IPS-NIHi7 (cell line): ENCODE data around the gene LZIC.

Source experiments
- DNase-seq: peaks from one replicate; pipeline ENCODE4 v3.0.0; 2012; ENCODE audit warnings: mixed read lengths; ENCODE audit errors: extremely low spot score

LZIC gene

DNA sequence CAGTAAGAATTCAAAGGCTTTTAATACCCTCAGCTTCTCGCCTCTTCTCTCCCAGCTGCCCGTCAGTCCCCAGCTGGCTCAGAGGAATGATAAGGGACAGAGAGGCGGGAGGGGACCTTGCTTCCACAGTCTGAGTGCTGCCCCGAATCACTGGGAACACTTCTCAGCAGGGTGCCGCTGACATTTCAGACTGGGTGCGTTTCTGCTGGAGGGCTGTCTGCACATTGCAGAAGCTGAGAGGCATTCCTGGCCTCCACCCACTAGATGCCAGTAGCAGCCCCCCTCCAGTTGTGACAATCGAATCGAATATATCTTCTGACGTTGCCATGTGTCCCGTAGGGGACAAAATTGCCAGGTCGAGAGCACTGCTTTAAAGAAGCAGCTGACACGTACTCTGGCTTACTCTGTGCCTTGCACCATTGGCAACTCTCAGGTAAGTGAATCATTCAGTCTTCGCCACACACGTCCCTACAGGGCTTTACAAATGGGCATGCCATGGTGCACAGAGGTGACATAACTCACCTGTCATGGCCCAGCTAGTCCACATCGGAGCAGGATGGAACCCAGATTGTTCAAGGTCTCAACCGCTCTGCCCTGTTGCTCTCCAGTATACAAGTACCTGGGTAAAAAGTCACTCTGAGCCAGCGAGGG, 57.0 kb downstream of the LZIC start:
- no peak for DNase-seq

DNA sequence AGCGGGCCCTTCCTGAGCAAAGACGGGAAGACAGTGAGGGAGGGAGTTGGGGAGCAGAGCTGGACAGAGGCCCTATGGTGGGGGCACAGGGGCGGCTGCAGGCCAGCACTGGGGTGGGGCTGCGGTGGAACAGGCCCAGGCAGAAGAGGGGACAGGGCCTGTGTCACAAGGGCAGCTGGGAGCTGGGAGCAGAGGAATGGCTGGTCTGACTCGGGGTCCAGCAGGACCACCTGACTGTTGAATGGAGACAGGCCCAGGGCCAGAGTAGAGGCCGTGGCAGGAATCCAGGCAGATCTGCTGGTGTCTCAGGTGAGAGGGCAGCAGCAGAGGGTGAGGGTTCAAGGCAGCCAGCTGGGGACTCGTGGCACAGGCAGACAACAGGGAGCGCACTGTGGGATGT, 58.4 kb downstream of the LZIC start:
- DNase-seq = no peak

DNA sequence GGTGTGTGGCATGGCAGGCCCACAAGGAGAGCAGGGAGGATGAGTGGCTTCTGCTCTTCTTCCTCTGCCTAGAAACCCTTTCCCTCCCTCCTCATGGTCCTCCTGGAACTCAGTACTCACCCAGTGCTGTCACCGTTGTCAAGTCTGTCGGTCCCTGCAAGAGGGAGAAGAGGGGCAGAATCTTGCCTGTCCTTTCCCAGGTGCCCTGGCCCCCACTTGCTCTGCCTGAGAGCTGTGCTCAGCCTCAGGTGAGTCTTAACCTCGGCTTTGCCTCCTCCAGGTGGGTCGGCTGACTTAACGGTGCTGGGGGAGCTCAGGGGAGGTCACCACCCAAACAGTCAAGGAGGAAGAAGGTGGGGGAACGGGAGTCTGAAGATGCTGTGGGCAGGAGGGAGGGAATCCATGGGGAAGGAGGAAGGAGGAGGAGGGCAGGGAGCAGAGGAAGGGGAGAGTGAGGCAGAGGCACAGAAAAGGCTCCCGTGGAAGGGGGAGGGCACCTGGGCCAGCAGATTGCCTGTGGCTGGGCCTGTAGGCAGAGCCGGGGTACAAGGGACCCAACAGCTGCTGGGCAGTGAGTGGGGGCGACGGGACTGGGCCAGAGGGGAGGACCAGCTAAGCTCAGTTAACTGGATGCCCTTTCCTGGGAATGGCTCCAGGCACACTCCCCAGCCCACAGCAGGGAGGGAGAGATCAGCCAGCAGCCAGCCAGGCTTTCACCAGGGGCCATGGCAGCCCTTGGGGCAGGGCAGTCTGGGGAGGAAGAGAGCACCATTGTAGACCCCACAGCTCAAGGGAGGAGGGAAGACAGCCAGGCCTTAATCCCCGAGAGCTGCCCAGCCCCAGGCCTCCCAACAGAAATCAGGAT, 59.4 kb downstream of the LZIC start:
- DNase-seq = no peak

DNA sequence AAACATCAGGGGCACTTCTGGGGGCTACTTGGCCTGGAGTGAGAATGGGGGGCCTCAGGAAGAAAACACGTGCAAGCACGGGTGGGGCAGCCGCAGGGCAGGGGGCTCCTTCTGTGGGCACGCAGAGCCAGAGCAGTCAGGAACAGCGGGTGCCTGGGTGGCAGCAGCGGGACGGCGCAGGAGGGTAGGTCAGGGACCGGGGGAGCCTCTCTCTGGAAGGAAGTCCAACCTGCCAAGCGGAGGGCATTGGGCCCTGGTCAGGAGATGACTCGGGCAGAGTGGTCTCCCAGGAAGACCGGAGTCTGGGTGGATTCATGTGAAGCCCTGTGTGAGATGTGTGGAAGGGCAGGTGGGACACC, 60.3 kb downstream of the LZIC start:
- no peak for DNase-seq

DNA sequence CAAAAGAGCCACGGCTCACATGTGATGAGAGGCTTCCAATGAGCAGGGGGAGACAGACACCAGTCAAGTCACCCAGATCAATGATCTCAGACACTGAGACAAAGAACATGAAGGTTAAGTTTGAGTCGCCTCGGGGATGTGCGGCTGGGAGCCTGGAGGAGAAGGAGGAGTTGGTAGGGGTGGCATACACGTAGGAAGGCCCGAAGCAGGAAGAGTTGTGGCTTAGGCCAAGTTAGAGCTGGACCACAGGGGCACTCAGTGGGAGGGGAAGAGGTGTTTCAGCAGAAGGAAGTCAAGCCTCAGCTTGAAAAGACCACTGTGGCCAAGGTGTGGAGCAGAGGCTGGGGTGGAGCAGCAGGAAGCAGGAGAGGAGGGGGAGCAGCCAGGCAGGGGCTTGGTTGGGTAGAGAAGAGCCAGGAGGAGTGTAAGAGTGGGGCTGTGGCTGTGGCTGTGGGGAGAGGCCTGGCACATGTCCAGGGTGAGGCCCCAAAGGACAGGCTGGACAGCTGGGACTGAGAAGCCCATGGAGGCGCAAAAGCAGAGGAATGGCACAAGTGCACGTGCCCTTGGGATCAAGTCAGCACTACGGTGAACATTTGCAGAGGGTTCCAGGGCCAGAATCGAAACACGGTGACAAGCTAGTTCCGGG, 60.8 kb downstream of the LZIC start:
- no peak for DNase-seq

DNA sequence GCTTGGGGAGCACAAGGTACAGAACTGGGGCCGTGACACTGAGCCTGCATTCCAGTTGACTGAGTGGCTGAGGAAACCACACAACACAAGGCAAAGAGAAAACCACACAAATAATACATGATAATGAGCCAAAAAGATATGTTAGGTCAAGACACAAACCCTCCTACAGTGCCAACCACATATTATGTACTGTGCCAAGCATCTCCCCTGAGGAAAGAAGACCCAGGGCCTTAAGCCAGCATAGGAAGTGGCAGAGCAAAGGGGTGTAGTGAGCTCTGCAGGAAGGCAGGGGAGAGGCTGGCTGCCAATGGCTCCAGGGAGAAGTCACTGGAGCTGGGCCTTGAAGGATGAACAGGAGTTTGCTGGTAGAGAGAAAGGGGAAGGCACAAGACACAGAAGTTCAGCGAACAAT, 61.3 kb downstream of the LZIC start:
- no peak for DNase-seq
